COLO829 (cell line): ENCODE data around the gene GPRIN3.
"Not testable (repeated sequence)": the region's sequence is repeated elsewhere in the genome, so short reads cannot be mapped to it uniquely, and the experiment has no call there.

Experiments used
- DNase-seq: peaks from one replicate; pipeline ENCODE4 v3.0.0; 2012; ENCODE audit warnings: low spot score

Gene GPRIN3

DNA sequence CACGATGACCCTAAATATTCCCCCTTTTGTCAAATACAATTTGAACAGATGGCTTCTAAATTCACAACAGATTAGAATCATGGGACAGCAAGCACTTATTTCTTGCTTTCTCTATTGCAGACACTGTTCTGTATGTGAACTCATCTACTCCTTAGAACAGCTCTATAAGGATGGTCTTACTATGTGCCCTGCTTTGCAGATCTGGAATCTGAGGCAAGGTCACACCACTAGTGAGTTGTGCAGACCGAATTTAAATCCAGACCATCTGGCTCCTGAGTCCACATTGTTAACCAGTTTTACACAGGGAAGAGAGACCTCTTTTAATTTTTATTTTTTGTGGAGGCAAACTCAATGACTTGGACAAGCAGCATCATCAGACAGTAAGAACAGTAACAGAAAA is 50.2 kb downstream of the GPRIN3 start:
- DNase-seq: no peak

- no peak for DNase-seq
Observed at GRCh38 chr4:89256203-89256800, 51.3 kb downstream of the GPRIN3 start.

DNA sequence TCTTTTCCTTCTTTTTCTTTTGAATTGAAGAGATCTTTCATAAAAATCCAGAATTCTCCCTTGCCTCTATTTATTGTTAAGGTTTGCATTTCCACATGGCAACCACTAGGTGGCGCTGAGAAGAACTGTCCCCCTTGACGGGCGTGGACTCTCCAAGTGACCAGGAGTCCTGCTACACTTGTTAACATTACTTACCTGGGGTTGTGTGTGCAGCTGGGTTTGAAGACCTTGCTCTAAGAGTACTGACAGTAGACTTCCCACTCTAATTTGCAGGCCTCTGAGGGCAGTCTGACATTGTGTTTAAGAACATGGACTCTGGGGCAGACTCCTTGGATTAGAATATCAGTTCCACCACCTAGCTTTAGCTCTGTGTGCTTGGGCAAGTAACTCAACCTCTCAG is 52.8 kb downstream of the GPRIN3 start:
- DNase-seq: peak; percentile 40

DNA sequence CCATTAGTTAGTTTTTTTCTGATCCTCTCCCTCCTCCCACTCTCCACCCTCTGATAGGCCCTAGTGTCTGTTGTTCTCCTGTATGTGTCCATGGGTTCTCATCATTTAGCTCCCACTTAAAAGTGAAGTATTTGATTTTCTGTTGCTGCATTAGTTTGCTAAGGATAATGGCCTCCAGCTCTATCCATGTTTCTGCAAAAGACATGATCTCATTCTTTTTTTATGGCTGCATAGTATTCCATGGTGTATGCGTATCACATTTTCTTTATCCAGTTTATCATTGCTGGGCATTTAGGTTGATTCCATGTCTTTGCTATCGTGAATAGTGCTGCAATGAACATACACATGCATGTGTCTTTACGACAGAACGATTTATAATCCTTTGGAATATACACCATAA is 53.3 kb downstream of the GPRIN3 start:
- DNase-seq: not testable (repeated sequence)

DNA sequence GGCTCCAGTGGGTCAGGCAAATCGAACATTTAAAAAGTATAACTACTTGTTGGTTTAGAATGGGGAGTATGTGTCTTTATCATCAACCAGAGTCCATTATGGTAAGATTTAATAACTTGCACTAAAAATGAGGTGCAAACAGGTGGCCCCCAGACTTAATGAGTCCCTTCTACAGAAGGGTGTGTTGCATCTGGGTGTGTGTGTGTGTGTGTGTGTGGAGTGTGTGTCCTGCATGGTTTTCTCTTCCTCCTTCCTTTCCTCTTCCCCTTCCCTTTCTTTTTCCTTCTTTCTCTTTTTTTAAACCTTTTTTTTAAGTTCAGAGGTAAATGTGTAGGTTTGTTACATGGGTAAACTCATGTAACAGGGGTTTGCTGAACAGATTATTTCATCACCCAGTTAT is 53.7 kb downstream of the GPRIN3 start:
- DNase-seq: no peak

DNA sequence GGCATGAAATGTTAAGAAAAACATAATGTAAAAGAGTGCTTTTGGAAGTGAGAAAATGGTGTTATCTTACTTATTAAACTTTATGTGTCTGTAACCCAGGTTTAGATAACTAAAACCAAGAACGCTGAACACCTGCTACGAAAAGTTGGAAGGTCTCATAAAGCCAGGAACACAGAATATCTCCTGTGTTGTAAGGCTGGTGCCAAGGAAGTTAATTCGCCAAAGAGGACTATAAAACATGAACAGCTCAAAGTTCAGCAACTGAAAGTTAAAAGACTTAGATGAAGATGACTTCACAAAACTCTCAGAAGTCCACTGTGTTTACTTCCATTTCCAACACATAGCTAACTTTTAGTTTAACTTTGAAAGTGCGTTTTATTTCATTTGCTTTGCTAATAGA is 54.3 kb downstream of the GPRIN3 start:
- no peak for DNase-seq

- no peak for DNase-seq
Observed at GRCh38 chr4:89251396-89251795, 56.2 kb downstream of the GPRIN3 start.

GRCh38 chr4:89249716-89250361 is 57.8 kb downstream of the GPRIN3 start:
- no peak for DNase-seq

DNA sequence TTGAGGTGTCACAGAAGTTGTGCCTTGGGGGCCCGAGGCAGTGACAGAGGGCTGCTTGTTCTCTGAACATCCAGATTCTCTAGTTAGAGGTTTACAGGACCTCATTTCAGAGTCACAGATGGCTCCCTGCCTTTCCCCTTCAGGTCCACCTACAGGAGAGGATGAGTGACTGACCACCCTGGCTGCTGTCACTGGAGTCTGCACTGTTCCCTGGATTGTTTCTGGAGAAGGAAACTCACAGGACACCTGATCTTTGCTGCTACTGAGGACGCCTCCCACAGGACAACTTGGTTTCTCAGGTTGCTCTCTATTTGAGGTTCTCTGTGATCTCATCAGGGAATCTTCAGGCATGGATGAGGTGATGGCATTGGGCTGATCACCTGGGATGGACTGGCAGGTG is 58.3 kb downstream of the GPRIN3 start:
- no peak for DNase-seq

GRCh38 chr4:89248879-89249281 is 58.7 kb downstream of the GPRIN3 start:
- no peak for DNase-seq

GRCh38 chr4:89247951-89248350 is 59.6 kb downstream of the GPRIN3 start:
- DNase-seq: no peak

DNA sequence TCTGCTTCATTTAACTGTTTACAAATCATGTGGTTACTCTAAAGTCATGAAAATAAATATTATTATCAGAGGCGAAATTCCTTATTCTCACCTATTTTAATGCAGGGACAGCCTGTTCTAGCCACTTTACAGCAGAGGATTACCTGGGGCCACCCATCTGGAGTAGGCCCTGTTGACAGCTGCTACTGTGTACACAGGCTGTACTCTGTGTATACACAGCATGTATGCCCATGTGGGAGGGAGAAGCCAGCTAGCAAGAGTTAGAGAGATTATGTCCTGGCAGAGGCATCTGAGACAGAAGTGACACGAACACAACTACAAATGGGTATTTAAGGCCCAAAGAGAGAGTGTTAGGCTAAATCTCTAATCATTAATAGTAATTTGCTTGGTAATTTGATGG is 62.1 kb downstream of the GPRIN3 start:
- no peak for DNase-seq

DNA sequence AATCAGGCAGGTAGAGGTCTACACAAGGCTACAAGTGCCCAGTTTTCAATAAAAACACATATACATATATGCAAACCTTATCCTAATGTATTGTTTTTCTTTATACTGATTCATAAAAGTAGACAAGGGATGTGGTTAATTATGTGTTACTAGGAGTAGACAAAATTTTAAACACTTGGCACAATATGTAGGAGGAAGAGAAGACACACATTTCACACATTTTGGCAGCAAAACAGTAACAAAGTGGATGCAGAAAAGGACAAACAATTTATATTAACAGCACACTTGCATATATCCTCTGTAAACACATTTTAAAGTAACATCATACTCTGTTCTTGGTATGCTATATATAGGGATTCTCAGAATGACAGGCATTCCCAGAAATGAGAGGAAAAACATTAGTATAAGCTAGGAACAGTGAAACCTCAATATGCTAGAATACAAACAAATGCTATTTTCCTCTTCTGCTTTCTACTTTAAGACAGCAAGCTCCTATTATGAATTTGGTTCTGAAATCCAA is 63.8 kb downstream of the GPRIN3 start:
- DNase-seq: no peak

- DNase-seq: no peak
Observed at GRCh38 chr4:89242864-89243732, 64.5 kb downstream of the GPRIN3 start.

DNA sequence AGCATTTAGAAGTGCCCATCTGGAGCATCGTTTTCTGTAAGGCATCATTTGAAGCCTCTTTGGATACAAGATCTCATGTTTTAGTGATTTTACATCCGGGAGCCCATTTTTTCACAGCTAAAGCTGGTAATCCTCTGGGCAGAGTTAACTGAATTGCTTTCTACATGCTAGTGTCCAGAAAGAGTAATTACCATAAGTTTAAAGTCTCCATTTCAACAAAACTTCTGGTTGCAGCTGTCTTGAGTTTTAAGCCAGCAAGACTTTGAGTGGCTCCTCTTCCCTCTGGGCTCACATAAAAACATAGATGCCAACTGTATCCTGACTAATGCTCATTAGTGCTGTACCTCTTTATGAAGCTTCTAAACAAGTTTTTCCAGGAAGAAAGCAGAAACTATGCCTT is 65.4 kb downstream of the GPRIN3 start:
- no peak for DNase-seq

- no peak for DNase-seq
Observed at GRCh38 chr4:89230271-89230670, 77.3 kb downstream of the GPRIN3 start.

GRCh38 chr4:89226665-89227574 is 80.7 kb downstream of the GPRIN3 start:
- peak; percentile 92 for DNase-seq

- no peak for DNase-seq
Observed at GRCh38 chr4:89222170-89222569, 85.4 kb downstream of the GPRIN3 start.

DNA sequence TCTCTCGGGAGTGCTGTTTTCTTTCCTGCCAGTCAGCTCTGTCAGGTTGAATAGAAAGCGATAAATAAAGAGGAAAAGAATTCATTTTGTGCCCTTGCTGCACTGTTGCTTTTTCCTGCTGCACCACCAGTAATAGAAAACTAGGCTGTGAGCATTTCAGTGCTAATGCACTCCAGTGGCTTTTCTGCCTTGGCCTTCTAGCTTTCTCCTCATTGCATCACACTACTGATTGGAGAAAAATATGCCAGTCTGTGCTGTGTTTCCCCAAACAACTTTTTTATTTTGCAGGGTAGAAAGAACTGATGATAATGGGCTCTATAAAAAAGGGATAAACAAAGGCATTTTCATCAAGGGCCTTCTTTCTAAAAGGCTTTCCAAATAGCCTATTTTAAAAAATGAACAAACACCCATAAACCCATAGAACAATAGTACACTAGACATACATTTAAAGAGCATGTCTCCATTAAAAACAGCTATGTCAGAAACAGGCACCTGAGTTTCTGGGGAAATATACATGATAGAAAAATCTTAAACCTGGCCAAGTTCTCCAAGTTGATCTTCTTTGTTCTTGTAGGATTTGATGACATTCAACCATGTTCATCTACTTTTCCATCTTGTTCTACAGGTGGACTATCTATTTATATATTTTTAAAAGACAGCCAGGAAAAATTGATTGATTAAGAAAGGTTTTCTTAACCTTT is 86.3 kb downstream of the GPRIN3 start:
- DNase-seq: no peak

- DNase-seq: no peak
Observed at GRCh38 chr4:89218587-89218986, 89.0 kb downstream of the GPRIN3 start.

GRCh38 chr4:89217604-89218003 is 90.0 kb downstream of the GPRIN3 start:
- no peak for DNase-seq
